D721Med (cell line): ENCODE measurements around the gene KIAA1549.
"Not testable (repeated sequence)": the region's sequence is repeated elsewhere in the genome, so short reads cannot be mapped to it uniquely, and the experiment has no call there.

Source experiments
- DNase-seq: peaks from one replicate; pipeline ENCODE4 v3.0.0; 2011; ENCODE audit warnings: low spot score; ENCODE audit not compliant: insufficient read length
- FAIRE-seq: peaks from 2 replicates; lab custom pipeline; 2011; peaks lifted over from hg19 to GRCh38; lab: Jason Lieb, UNC
- CTCF ChIP-seq: IDR thresholded peaks from 2 replicates; pipeline ENCODE4 v1.5.1; 2012; ENCODE audit warnings: mild to moderate bottlenecking, control low read depth; ENCODE audit not compliant: insufficient read depth; ENCODE audit errors: missing control alignments

KIAA1549 gene

GRCh38 chr7:138816650-138817049 lies 164.5 kb downstream of the KIAA1549 start:
- no peak for TF ChIP-seq CTCF
- FAIRE-seq (no peak), DNase-seq (no peak)

- FAIRE-seq (peak; percentile 25), DNase-seq (no peak)
- no peak for TF ChIP-seq CTCF
Measured at GRCh38 chr7:138814816-138815332, 166.3 kb downstream of the KIAA1549 start.

- FAIRE-seq, result no peak
- no peak for TF ChIP-seq CTCF
- no peak for DNase-seq
Measured at GRCh38 chr7:138813945-138814344, 167.2 kb downstream of the KIAA1549 start.

GRCh38 chr7:138811327-138811726 lies 169.9 kb downstream of the KIAA1549 start:
- DNase-seq, FAIRE-seq: not testable (repeated sequence)

GRCh38 chr7:138809346-138809745 lies 171.8 kb downstream of the KIAA1549 start:
- DNase-seq (no peak), FAIRE-seq (no peak)
- no peak for TF ChIP-seq CTCF

- no peak for FAIRE-seq
- no peak for DNase-seq
- no peak for TF ChIP-seq CTCF
Measured at GRCh38 chr7:138804618-138805017, 176.6 kb downstream of the KIAA1549 start.

- no peak for FAIRE-seq
- no peak for TF ChIP-seq CTCF
- DNase-seq, result no peak
Measured at GRCh38 chr7:138802706-138803105, 178.5 kb downstream of the KIAA1549 start.

GRCh38 chr7:138801256-138801655 lies 179.9 kb downstream of the KIAA1549 start:
- FAIRE-seq (no peak), DNase-seq (no peak)
- TF ChIP-seq CTCF, result no peak
